Stimulated activated CD8-positive, alpha-beta memory T cell treated with anti-CD3 and anti-CD28 coated beads, Interleukin-12 subunit alpha, Interleukin-12 subunit beta, amount 100 ng/mL, for 24 hours (primary cell): ENCODE measurements around the gene SLC25A11.
A peak's percentile ranks its signal among the peaks of the same experiment; 100 is the strongest.

Experiments used
- DNase-seq: peaks from one replicate; pipeline ENCODE4 v3.0.0-alpha.2; 2020; ENCODE audit errors: extremely low read depth

SLC25A11 gene, protein sequence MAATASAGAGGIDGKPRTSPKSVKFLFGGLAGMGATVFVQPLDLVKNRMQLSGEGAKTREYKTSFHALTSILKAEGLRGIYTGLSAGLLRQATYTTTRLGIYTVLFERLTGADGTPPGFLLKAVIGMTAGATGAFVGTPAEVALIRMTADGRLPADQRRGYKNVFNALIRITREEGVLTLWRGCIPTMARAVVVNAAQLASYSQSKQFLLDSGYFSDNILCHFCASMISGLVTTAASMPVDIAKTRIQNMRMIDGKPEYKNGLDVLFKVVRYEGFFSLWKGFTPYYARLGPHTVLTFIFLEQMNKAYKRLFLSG

DNA sequence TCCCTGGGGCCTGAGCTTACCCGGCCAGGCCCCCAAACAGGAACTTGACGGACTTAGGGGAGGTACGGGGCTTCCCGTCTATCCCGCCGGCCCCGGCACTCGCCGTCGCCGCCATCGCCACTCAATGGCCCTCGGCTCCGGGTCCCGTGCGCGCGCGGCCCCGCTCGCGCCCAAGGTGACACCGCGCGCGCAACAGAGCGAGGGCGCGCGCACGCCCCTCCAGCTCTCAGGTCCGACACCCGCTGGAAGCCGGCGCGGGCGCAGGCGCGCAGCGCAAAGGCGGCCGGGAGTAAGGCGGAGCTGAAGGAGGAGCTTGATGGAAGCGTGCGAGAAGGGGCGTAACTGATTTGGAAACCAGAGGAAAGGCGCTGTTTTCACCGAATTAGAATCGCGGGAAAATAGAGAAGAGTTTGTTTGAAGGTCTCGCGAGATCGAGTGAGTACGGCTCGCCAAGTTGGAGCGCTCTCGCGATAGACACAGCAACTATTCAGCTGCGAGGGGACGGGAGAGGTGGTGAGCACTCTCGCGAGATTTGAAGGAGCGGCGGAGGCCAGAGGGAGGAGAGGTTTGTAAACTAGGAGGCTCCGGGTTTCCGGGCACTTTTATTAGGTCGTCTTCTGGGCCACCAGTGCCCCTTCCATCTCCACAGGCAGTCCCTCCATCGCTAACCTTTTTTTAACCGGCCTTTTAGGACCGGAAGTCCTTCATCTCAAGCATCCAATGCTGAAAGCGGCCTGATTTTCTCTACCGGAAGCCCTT lies at the start of gene SLC25A11, which contains the start of gene RNF167:
SLC25A11 (minus strand) TSS at position 251 of the 759 bp plus-strand sequence; CDS start at position 115, 136 bp downstream.
RNF167 (plus strand) TSS at position 473 of the 759 bp plus-strand sequence. CDS start 642 bp downstream, outside the sequence.
- DNase-seq: peak; percentile 84

DNA sequence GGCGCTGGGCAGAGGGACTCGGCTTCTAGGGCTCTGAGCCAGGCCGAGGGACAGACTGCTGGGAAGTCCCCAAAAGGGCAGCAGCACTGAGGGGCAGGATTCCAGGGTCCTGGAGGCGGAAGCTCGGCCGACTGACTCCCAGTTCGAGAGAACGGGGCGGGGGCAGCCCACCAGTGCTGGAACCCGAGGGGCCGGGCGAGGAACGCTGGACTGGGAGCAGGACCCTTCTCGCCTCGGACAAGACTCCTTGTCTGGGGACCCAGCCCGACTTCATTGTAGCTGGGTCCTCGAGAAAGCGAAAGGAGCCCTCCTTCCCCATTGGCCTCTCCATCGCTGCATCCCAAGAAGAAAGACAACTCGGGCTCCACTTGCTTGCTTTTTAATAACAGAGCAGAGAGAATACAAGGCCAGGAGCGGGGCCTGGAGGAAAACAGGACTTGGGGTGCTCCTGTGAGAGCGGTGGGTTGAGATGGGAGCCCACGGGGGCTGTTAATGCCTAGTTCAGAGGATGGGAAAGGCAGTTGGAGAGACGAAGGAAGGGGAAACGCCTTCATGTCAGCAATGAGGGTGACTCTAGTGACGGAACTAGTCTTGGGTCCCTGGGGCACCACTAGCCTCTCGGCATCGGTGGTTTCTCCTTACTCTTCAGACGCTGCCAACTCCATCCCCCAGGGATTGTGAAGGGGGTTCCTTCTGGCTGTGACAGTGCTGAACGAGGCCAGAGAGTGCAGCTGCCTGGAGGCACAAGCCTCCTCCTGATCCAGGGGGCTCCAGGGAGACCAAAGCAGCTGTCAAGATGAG lies 48.1 kb upstream of the SLC25A11 start:
- no peak for DNase-seq

DNA sequence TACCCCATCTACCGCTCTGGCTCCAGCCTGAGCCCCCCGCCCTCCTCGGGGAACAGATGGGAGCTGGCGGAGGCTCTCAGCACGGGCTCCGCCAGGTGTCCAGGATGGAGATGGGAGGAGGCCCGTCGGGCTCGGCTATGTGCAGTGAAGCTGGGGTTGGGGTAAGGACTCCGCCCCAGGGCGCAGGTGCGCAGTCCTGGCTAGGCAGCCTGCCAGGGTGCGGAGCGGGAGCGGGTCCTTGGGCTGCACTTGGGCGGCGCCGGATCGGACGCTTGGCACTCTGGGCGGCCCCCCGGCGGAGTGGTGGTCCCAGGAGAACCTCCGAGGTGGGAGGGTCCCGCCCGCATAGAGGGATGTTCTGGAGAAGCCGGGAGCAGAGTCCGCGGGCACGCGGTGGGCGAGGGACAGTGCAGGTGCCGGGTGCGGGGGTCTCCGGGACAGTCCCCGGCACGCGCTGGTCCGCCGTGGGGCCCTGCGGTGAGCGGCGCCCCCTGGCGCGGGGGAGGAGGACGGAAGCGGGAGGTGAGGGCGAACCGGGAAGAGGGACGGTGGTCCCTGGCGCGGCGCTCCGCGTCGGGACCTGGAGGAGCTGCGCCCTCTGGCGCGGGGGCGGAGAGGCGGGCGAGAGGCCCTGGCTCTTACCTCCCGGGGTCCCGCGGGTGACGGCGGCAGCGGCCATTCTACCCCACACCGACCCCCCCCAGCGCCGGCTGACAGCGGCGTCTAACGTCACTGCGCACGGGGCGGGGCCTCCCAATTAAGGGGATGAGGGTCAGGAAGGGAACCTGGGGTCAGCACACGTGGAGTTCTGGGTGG lies 47.3 kb upstream of the SLC25A11 start, which contains the start of gene CAMTA2:
CAMTA2 (minus strand) TSS at position 725 of the 816 bp plus-strand sequence. CDS start 1,453 bp downstream, outside the sequence.
- DNase-seq: peak; percentile 76

DNA sequence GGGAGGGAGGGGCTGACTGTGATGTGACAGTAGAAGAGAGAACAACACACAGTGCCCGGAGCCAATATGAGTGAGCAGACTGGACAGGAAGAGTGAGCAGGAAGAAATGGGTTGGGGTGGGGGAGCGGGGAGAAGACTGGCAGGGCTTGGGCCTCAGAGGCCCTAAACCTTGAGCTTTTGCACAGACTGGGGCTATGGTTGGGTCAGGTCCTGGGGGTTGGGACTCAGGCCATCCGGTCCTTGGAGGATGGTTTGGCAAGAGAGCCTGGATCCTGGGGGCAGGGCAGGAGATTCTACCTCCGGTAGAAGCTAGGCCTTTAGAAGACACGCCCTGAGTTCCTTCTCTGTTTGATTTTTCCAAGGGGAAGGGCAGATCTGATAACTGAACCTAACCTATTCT lies 46.6 kb upstream of the SLC25A11 start:
- no peak for DNase-seq

DNA sequence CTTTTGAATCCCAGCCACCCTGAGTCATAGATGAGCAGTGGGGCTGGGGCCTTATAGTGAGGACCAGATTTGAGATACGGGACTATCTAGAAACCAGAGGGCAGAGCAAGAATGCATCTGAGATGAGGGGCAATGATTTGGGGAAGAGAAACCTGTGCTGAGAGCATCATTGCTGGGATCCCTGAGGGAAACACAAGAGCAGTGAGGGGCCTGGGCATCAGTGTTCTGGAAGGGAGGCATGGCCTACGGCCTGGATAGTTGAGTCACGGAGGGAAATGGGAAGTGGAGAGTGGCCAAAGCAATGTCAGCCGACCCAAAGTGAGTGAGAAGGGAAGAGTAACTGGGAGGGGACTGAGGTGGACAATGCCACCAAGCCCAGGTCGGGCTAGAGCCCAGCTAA lies 42.5 kb upstream of the SLC25A11 start:
- DNase-seq: no peak

DNA sequence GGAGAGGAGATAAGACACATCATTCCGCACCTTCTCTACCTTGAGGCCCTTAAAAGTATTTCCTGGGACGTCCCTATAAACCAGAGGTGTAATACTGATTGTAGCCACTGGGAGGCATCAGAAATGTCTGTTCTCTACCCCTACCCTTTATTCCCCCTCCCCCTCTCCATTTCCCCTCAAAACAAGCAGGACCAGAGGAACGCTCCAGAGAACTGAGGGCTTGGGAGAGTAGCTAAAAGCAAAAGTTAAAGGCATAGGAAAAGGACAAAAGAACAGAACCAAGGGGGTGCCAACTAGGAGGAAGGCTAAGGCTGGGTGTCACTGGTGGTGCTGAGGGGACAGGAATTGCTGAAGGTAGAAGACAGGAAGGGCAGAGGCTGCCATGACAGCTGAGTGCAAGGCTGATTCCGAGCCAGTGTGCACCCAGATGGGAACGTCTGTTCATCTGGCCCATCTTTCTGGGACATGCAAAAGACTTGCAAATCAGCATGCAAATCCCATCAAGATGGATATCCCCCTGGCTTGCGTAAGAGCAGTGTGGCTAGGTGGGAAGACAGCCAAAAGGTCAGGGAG lies 40.9 kb upstream of the SLC25A11 start:
- no peak for DNase-seq

DNA sequence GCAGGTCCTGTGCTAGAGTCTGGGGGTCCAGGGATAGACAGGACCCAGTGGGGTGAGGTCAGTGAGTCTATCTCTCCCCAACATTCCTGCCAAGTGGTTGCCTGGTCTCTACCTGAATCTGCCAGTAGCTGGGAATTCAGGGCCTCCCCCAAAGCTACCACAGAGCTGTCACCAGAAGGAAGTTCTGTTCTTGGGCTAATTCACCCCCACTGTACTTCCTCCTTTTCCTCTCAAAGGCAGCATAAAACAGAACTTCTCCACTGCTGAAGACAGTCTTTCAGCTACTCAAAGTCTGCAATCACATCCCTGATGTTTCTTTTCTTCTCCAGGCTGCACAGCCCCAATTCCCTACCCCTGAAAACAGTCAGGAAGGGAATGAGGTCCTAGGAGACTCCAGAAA lies 38.9 kb upstream of the SLC25A11 start:
- no peak for DNase-seq

DNA sequence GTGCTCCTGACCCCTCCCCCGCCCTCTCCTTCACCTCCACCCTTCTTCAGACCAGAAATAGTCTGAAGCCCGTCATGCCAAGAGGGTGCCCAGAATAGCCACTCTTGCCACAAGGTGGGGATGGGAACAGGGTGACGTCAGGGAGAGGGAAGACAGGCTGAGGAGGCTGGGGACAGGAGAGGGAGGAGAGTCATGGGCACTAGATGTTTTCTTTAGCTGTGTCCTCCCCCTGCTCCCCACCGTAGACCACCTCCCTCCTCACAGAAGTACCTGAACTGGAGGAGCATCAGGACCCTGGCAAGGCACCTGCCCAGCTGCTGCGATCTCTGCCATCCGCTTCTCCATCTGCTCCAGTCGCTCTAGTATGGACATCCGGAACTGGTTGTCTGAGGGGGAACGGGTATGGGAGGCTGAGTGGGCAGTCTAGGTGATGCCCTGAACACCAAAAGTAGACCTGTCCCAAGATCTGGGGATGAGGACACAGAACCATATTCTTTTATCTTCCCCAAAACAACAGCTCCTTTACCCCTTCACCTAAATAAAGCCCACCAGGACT lies 34.3 kb upstream of the SLC25A11 start:
- no peak for DNase-seq

DNA sequence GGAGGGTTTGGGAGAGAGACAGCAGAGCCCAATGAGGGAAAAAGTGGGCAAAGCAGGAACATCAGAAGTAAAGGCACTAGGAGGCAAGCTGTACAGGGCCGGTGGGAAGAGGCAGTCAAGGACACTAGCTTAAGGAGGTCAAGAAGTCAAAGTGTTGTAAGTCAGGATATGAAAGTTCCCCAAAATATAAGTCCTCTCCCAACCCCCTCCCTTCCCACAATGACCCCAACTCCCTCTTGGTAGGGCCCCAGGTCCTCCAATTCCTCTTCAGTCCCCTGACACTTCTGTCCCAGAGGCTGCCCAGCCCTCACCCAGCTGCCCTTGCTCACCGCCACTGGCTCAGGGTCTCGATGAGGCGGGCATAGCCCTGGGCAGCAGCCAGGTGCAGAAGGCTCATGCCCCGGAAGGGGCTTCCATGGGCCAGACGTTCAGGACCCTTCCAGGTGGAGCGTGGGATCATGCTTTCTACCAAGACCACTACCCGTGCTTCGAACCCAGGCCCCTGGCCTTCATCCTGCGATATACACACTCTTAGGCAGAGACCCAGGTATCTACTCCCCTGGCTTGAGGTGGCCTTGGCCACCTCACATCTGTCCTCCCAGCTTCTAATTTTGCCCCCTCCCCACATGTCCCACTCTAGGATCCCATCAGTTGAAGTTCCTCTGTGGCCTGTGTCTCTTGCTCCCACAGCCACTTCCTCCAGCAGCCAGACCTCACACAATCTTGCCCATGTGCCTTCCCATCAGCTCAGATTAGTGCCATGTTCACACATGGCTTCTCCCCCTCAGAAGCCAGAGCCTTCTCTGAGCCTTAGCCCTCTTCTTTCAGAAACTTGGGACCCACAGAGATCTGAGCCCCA lies 33.6 kb upstream of the SLC25A11 start:
- DNase-seq: no peak

DNA sequence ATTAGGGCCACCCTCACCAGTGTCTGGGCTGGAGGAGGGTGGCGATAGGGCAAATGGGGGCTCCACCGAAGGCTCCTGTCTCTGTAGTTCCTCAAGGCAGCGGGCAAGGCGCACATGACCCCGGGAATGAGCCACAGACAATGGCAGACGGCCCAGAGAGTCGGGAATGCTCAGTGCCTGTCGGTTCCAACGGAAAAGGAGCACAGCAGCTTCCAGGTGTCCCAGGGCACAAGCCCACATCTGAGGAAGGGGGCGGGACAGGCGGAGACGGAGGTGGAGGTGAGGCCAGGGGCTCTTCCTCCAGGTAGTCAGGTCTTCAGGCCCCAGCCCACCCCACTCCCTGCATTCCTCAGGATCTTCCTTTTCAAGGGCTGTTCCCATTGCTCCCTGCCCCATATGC lies 32.9 kb upstream of the SLC25A11 start:
- DNase-seq: no peak

DNA sequence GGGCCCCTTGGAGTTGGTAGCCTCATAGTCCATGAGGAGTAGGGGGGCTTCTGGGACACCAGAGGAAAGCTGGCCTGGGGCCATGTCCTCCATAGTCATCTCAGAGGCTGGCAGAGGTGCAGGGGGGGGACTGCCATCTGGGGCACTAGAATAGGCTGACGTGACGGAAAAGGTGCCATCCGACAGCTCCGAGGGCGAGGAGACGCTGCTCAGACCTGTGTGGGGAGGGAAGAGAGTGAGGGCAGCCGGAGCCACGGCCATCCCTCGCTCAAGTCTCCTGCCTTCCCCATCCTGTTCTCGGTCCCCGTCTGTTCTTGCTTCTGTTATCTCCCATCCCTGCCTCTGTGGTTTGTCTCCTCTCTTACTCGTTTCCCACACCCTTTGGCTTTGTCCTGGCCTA lies 32.5 kb upstream of the SLC25A11 start:
- DNase-seq: no peak

DNA sequence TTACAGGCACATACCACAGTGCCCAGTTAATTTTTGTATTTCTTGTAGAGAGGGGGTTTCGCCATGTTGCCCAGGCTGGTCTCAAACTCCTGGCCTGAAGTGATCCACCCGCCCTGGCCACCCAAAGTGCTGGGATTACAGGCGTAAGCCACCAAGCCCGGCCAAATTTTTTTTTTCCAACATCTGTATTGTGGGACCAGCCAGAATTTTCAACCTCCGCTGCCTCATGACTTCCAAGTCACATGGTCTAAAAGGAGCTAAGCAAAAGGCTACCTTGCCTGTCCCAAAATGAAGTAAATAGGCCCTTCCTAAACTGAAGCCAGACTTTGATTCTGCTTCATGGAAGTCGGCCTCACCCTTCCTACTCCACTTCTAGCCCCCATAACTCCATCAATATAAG lies 32.0 kb upstream of the SLC25A11 start:
- no peak for DNase-seq

DNA sequence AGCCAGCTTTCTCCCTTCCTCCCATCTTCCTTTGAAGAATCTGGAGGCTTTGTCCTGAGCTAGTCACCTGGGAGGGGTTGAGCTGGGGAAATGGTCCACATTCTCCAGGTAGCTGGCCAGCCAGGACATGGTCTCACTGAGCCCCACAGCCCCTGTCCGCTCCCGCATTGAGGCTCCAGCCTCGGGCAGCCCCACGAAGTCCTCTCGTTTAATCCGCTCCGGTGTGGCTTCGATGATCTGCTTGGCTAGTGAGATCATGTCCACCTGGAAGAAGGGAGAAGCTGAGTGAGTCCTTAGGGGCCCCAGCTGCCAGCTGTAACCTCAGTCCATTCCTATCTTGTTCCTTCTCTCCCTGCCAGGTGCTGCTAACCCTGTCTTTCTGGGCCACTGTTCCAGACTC lies 30.4 kb upstream of the SLC25A11 start:
- DNase-seq: no peak

DNA sequence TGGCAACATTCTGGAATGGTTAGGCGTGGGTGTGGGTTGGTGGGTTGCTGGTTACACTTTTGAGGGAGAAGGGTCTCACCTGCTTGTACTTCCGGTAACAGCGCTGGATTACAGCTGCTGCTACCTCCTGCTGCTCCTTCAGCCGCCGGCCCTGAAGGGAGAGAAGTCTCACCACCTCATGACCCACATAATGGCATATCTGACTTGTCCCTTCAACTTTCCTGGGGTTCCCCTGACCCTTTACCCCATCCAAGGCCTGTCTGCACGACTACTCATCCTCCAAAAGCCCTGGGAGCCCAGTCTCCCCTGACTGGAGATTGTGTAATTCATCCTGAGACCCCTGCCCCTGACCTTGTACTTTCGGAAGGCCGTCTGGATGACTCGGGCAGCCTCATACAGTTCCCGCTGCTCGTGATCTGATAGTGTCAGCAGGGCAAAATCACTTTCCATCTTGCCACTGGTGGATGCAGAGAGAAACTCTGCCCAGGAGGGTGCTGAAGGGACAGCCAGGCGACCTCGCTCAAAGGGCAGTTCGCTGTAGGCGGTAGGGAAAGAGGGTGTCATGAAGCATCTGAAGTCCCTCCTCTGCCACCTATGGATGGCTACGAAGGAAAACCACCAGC lies 29.8 kb upstream of the SLC25A11 start:
- no peak for DNase-seq

DNA sequence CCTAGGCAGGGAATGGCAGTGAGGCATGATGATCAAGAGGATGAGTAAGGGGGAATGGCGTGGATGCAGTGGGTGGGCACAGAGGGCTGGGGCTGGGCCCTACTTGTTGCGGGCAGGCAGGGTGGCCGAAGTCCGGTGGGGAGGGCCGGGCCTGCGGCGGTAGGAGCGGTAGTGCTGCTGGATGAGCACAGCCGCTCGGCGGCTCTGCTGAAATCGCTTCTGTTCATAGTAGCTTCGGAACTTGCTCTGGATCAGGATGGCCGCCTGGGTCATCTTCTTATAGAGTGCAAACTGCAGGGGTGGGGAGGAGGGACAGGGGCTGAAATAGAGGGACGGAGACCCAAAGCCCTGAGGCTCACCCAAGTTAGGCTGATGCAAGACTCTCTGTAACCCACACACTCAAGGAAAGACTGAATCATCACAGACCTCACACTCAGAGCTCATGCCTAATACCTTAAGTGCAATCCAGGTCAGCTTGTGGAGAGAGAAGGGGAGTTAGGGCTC lies 29.3 kb upstream of the SLC25A11 start:
- no peak for DNase-seq

DNA sequence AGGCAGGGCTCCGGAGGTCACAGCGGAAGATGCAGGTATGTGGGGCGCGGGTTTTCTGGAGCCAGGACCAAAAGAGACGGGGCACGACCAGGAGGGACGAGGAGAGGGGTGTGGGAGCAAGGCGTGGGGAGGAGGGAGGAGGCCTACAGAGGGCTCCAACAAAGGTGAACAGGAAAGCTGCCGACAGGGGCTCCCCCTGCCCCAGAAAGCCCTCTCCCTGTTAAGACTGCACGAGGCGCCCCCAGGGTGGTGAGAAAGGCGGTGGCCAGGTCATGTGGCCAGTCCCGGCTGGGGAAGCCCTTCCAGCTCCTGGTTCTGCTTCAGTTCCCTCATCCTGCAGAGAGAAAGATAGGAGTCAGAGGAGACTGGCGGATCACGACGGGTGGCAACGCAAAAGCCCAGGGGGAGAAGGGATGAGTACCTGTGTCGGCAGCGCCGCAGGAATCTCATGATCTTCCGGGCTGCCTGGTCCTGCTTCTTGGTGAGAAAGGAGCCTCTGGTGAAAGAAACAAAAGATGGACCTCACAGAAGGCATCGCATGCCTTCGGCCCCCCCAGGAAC lies 28.7 kb upstream of the SLC25A11 start:
- DNase-seq: no peak

DNA sequence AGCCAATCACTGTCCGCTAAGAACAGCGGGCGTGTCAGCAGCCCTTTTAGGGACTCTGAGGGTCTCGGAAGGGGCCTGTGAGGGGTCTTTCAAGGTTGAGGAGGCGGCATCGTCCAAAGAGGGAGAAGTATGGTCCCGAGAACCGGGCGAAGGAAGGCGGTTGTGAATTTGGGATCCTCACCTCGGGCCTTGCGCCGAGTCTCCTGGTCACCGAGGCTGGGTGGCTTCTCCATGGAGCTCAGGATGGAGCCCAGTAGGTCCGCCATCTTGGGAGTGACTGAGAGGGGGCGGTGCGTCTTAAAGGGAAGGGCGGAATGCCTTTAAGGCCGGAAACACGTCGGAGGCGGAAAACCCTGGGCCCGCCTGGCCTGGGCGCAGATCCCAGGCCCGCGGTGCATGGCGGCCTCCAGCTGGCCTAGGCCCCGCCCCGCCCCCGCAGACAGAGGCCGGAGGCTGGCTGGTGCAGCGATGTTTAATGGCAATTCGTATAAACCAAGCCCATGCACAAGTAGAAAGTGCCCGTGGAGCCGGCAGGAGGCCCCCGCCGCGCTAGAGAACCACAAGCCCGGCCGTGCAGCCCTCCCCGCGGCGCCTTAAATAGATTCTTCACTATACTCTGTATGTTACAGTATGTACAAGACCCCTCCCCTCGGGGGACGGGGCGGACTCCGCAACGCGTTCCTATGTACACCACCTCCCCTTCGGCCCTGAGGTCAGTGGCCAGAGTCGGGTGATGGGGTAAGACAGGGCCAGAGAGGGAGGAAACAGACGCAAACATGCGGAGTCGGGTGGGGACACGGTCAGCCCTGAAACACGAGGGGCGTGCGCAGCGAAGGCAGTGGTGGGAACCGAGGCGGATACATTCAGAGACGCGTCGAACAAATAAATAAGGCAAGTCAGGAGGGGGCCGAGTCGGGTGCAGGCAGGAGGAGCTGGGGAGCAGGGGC lies 28.0 kb upstream of the SLC25A11 start, which contains the start of gene SPAG7:
SPAG7 (minus strand) TSS at position 279 of the 947 bp plus-strand sequence; CDS start at position 266, 13 bp downstream.
- peak; percentile 86 for DNase-seq
